GM18519 (cell line): Measurements from ENCODE around the gene GLIS1.
"Not testable (repeated sequence)": the region's sequence is repeated elsewhere in the genome, so short reads cannot be mapped to it uniquely, and the experiment has no call there.

Source experiments
- ATAC-seq: cut with Tn5 transposase; IDR thresholded peaks from one replicate; pipeline ENCODE4 v1.9.1; 2021; ENCODE audit warnings: mild to moderate bottlenecking, moderate library complexity; ENCODE audit not compliant: unreplicated experiment, low FRiP score

Gene GLIS1

GRCh38 chr1:53657531-53657805, 81.5 kb downstream of the GLIS1 start:
- ATAC-seq, result no peak

- no peak for ATAC-seq
Observed at GRCh38 chr1:53656747-53657530, 82.0 kb downstream of the GLIS1 start.

- no peak for ATAC-seq
Observed at GRCh38 chr1:53655931-53656746, 82.8 kb downstream of the GLIS1 start.

- no peak for ATAC-seq
Observed at GRCh38 chr1:53654216-53655210, 84.5 kb downstream of the GLIS1 start.

- no peak for ATAC-seq
Observed at GRCh38 chr1:53653631-53654030, 85.3 kb downstream of the GLIS1 start.

GRCh38 chr1:53653200-53653575, 85.8 kb downstream of the GLIS1 start:
- no peak for ATAC-seq

GRCh38 chr1:53652441-53653199, 86.3 kb downstream of the GLIS1 start:
- no peak for ATAC-seq

GRCh38 chr1:53651356-53651755, 87.6 kb downstream of the GLIS1 start:
- ATAC-seq, result no peak

- ATAC-seq, result no peak
Observed at GRCh38 chr1:53648516-53648915, 90.4 kb downstream of the GLIS1 start.

- not testable (repeated sequence) for ATAC-seq
Observed at GRCh38 chr1:53647915-53648314, 91.0 kb downstream of the GLIS1 start.

- no peak for ATAC-seq
Observed at GRCh38 chr1:53646732-53647131, 92.2 kb downstream of the GLIS1 start.

- no peak for ATAC-seq
Observed at GRCh38 chr1:53645690-53646078, 93.3 kb downstream of the GLIS1 start.

- no peak for ATAC-seq
Observed at GRCh38 chr1:53644909-53645689, 93.9 kb downstream of the GLIS1 start.

GRCh38 chr1:53644496-53644895, 94.5 kb downstream of the GLIS1 start:
- ATAC-seq, result no peak

GRCh38 chr1:53643881-53644390, 95.0 kb downstream of the GLIS1 start:
- no peak for ATAC-seq

GRCh38 chr1:53643041-53643880, 95.7 kb downstream of the GLIS1 start:
- ATAC-seq, result no peak

- ATAC-seq, result no peak
Observed at GRCh38 chr1:53642607-53643006, 96.4 kb downstream of the GLIS1 start.

GRCh38 chr1:53642215-53642555, 96.8 kb downstream of the GLIS1 start:
- ATAC-seq, result no peak
